PC-3 (cell line): ENCODE results near the gene CBLL2. TPM values are rescaled to one million over a fixed set of nuclear protein-coding genes. Genes with fewer than 3 reads are reported as not detected.

Source experiments
- ATAC-seq: fragments of 200-7000 bp; cut with Tn5 transposase; 2 replicates; pipeline ENCODE4 v1.9.1; 2020; ENCODE audit warnings: mild to moderate bottlenecking, moderate library complexity
- BruUV-seq: library from RNA; stranded (reverse); fragments of 400-500 nt; replicated peaks from 2 replicates; lab custom pipeline; 2021; lab: Mats Ljungman, UMichigan
- CTCF ChIA-PET: fragments of 300-600 bp; sonication (Branson Sonifier 250); formaldehyde crosslinking; loops from one replicate; lab custom pipeline; 2022; ENCODE audit warnings: antibody characterized with exemption; lab: Charles Lee
- POLR2A ChIA-PET: fragments of 300-600 bp; sonication (Branson Sonifier 250); formaldehyde crosslinking; loops from one replicate; lab custom pipeline; 2022; ENCODE audit warnings: antibody characterized with exemption; ENCODE audit not compliant: unreplicated experiment; lab: Charles Lee
- DNase-seq: peaks from one replicate; pipeline ENCODE4 v3.0.0-alpha.2; 2015
- H2AFZ ChIP-seq: fragments of 300-600 bp; sonication (generic); 2 replicates; pipeline ENCODE4 v1.6.0; 2016; ENCODE audit warnings: antibody characterized with exemption, low read length
- H3F3A ChIP-seq: fragments of 300-600 bp; sonication (generic); one replicate; pipeline ENCODE4 v1.6.0; 2017; ENCODE audit warnings: antibody characterized with exemption, low read length, control low read depth, mild to moderate bottlenecking; ENCODE audit not compliant: unreplicated experiment
- H3K27ac ChIP-seq: fragments of 300-600 bp; sonication (generic); 2 replicates; pipeline ENCODE4 v1.5.1; 2016; ENCODE audit warnings: mild to moderate bottlenecking, low read length
- H3K27me3 ChIP-seq: fragments of 300-600 bp; sonication (generic); 2 replicates; pipeline ENCODE4 v1.6.1; 2016; ENCODE audit warnings: low read length, mixed read lengths
- H3K36me3 ChIP-seq: fragments of 300-600 bp; sonication (generic); 2 replicates; pipeline ENCODE4 v1.6.1; 2016; ENCODE audit warnings: low read depth, mixed run types, low read length, mixed read lengths
- H3K4me1 ChIP-seq: fragments of 300-600 bp; sonication (generic); 2 replicates; pipeline ENCODE4 v1.5.1; 2016; ENCODE audit warnings: low read length; ENCODE audit not compliant: insufficient read depth
- H3K4me2 ChIP-seq: fragments of 300-600 bp; sonication (generic); 2 replicates; pipeline ENCODE4 v1.6.0; 2016; ENCODE audit warnings: low read length
- H3K4me3 ChIP-seq: fragments of 300-600 bp; sonication (generic); 2 replicates; pipeline ENCODE4 v1.5.1; 2016; ENCODE audit warnings: mild to moderate bottlenecking, low read length, mixed read lengths
- H3K79me2 ChIP-seq: fragments of 300-600 bp; sonication (generic); 2 replicates; pipeline ENCODE4 v1.6.1; 2017; ENCODE audit warnings: low read length, mixed read lengths
- H3K9ac ChIP-seq: fragments of 300-600 bp; sonication (generic); 2 replicates; pipeline ENCODE4 v1.6.0; 2016; ENCODE audit warnings: mild to moderate bottlenecking, low read length
- H3K9me2 ChIP-seq: fragments of 300-600 bp; sonication (generic); replicated peaks from 2 replicates; pipeline ENCODE4 v1.6.1; 2016; ENCODE audit warnings: mixed run types, low read length, mixed read lengths
- H3K9me3 ChIP-seq: fragments of 300-600 bp; sonication (generic); 2 replicates; pipeline ENCODE4 v1.6.1; 2016; ENCODE audit warnings: low read length, mixed read lengths
- H4K20me1 ChIP-seq: fragments of 300-600 bp; sonication (generic); 2 replicates; pipeline ENCODE4 v1.6.1; 2016; ENCODE audit warnings: low read length, mixed read lengths
- CTCF ChIP-seq: fragments of 300-600 bp; sonication (generic); conservative IDR thresholded peaks from 2 replicates; pipeline ENCODE4 v1.5.1; 2017; ENCODE audit warnings: antibody characterized with exemption, low read depth, mild to moderate bottlenecking, low read length
- EZH2 ChIP-seq: fragments of 300-600 bp; sonication (generic); IDR thresholded peaks from one replicate; pipeline ENCODE4 v1.6.1; 2017; ENCODE audit warnings: antibody characterized with exemption, mild to moderate bottlenecking, low read length; ENCODE audit not compliant: unreplicated experiment
- EZH2phosphoT487 ChIP-seq: fragments of 300-600 bp; sonication (generic); IDR thresholded peaks from 2 replicates; pipeline ENCODE4 v1.6.1; 2018; ENCODE audit warnings: mild to moderate bottlenecking, antibody characterized with exemption, low read length, borderline replicate concordance
- intact Hi-C: fragments of 100-400 bp; cut with micrococcal nuclease; formaldehyde crosslinking; loops from 2 replicates; pipeline ENCODE4 v1.9.0; 2023
- total RNA-seq: library from RNA; depleted of rRNA; stranded (reverse); fragments of >200 nt; gene quantifications from 2 replicates; pipeline ENCODE4 v1.2.3, GENCODE V29; 2014

The CBLL2 gene
- total RNA-seq, 1 experiment from 2014 or later = not detected

DNA sequence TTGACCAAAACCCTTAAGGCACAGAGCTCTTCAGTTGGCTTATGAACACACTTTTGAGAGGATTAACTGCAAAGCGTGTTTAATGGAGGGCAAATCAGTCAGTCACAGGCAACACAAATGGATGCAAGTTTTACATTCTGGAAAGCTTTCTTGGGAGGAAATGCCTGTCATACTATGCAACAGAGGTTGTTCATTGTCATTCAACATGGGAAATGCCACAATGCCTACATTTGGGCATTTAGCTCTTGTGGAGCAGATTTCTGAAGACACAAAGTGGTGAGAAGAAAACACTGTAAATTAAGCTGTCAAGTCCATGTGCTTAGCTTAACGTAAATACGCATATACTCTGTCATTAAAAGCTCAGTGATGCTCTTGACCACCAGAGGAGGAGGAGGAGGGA is 41.1 kb downstream of the CBLL2 start:
- Histone ChIP-seq H3K36me3 (no peaks in the 10 kb centered on the region), H3K27ac (no peak overlapping the region), H3K9me2 (no peaks in the 10 kb centered on the region), H3K9ac (no peak overlapping the region), H3K27me3 (no peaks in the 10 kb centered on the region), H2AFZ (no peak overlapping the region), H3K79me2 (no peaks in the 10 kb centered on the region), H3F3A (no peaks in the 10 kb centered on the region), H3K9me3 (no peaks in the 10 kb centered on the region), H3K4me2 (no peak overlapping the region), H3K4me3 (no peak overlapping the region), H4K20me1 (no peaks in the 10 kb centered on the region), H3K4me1 (peaks cover 19% of the 10 kb centered on the region)
- BruUV-seq = no TSS peak
- no peak for TF ChIP-seq EZH2phosphoT487
- TF ChIP-seq CTCF = no peak
- TF ChIP-seq EZH2 = no peak
- DNase-seq = no peak
- no peak for ATAC-seq
- CTCF ChIA-PET = interaction anchor here (0.5 kb wide), 1 partner anchor 374 kb away, joined by 4 read pairs; no protein-coding TSS in a partner anchor
- intact Hi-C loops = loop anchor here (2.0 to 10.0 kb wide), 2 partner anchors 51 to 211 kb away; no protein-coding TSS in a partner anchor
- POLR2A ChIA-PET = interaction anchor here (0.6 kb wide), 1 partner anchor 95 kb away, joined by 4 read pairs; no protein-coding TSS in a partner anchor

- H3K9me3 ChIP-seq = no peaks in the 10 kb centered on the region
- no peaks in the 10 kb centered on the region for H3K27me3 ChIP-seq
- peak overlapping the region; percentile 19; the same call in 1 of the 2 replicates for H3K9ac ChIP-seq
- no peak overlapping the region for H3K4me3 ChIP-seq
- DNase-seq (peak; percentile 59), ATAC-seq (peak; percentile 74)
- peak overlapping the region; percentile 7; the same call in 1 of the 2 replicates for H2AFZ ChIP-seq
- POLR2A ChIA-PET = no interaction called here
- no peaks in the 10 kb centered on the region for H3K9me2 ChIP-seq
- intact Hi-C loops = loop anchor here (2.0 to 10.0 kb wide), 2 partner anchors 51 to 211 kb away; no protein-coding TSS in a partner anchor
- CTCF ChIA-PET = no interaction called here
- peak overlapping the region; percentile 62 for H3K4me2 ChIP-seq
- H3K36me3 ChIP-seq = no peaks in the 10 kb centered on the region
- H3K79me2 ChIP-seq = no peaks in the 10 kb centered on the region
- H3F3A ChIP-seq = no peaks in the 10 kb centered on the region
- TF ChIP-seq EZH2 = no peak
- no peak for TF ChIP-seq EZH2phosphoT487
- TF ChIP-seq CTCF = no peak
- peaks cover 19% of the 10 kb centered on the region for H3K4me1 ChIP-seq
- peak overlapping the region; percentile 66 for H3K27ac ChIP-seq
- no peaks in the 10 kb centered on the region for H4K20me1 ChIP-seq
- no TSS peak for BruUV-seq
These were observed 41.5 kb downstream of the CBLL2 start for GRCh38 chrX:22314211-22314610.

GRCh38 chrX:22314692-22315091 is 42.0 kb downstream of the CBLL2 start:
- CTCF ChIA-PET = no interaction called here

More at GRCh38 chrX:22314692-22315091, 42.0 kb downstream of the CBLL2 start:
- peak overlapping the region; percentile 66 for H3K27ac ChIP-seq
- no peaks in the 10 kb centered on the region for H3F3A ChIP-seq
- H3K4me1 ChIP-seq = peaks cover 19% of the 10 kb centered on the region
- POLR2A ChIA-PET = interaction anchor here (0.5 kb wide), 1 partner anchor 51 kb away, joined by 3 read pairs; no protein-coding TSS in a partner anchor
- H3K79me2 ChIP-seq = no peaks in the 10 kb centered on the region
- H4K20me1 ChIP-seq = no peaks in the 10 kb centered on the region
- H3K4me3 ChIP-seq = 0 out of 2 replicates have a peak overlapping the region, but pooled peaks have one; percentile 14
- ATAC-seq (peak; percentile 72), DNase-seq (peak; percentile 23)
- H3K9ac ChIP-seq = peak overlapping the region; percentile 19; the same call in 1 of the 2 replicates
- peak overlapping the region; percentile 7; the same call in 1 of the 2 replicates for H2AFZ ChIP-seq
- no peaks in the 10 kb centered on the region for H3K9me2 ChIP-seq
- no peaks in the 10 kb centered on the region for H3K36me3 ChIP-seq
- no peaks in the 10 kb centered on the region for H3K27me3 ChIP-seq
- intact Hi-C loops = loop anchor here (2.0 to 10.0 kb wide), 2 partner anchors 50 to 210 kb away; no protein-coding TSS in a partner anchor
- no TSS peak for BruUV-seq
- H3K9me3 ChIP-seq = no peaks in the 10 kb centered on the region
- TF ChIP-seq CTCF (no peak), EZH2phosphoT487 (no peak), EZH2 (no peak)
- peak overlapping the region; percentile 62 for H3K4me2 ChIP-seq
